ENCODE data around the gene GPR52.

Gene GPR52

DNA sequence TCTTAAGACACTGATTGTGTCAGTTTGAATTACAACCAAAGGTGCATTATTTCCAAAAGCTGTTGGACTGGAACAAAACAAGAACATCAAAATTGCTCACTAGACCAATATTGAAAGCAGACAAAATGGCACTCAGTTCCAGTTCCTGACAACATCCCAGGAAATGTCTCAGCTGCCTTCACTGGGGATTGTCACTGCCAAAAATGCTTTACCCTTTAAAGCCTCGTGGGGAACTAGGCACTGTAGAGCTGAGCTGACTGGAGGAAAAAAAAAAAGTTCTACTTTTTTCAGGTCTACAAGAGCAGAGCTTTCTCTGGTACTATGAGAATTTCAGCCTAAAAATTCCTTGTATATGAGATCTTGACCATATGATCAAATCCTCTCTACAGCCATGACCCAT lies 21.9 kb downstream of the GPR52 start:
- DNase-seq: no peak

DNA sequence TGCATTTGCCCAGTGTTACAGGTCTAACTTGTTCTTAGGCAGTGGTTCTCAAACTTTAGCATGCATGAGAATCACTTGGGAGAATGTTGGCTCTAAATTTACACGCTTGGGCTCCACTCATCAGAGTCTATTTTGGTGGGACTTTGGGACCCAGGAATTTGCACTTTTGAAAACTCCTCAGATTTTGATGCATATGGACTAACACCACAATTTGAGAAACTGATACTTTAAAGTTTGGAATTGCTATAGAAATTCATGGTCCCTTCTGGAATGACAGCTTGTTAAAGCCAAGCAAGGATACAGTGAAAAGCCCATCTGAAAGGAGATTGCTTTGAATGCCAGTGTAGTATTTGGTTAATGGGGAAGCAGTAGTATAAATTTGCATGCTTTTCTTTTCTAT lies 31.5 kb downstream of the GPR52 start:
- no peak for DNase-seq

- no peak for DNase-seq
Measured at GRCh38 chr1:174480324-174480723, 32.6 kb downstream of the GPR52 start.

GRCh38 chr1:174491606-174492005 lies 43.8 kb downstream of the GPR52 start:
- no peak for DNase-seq

DNA sequence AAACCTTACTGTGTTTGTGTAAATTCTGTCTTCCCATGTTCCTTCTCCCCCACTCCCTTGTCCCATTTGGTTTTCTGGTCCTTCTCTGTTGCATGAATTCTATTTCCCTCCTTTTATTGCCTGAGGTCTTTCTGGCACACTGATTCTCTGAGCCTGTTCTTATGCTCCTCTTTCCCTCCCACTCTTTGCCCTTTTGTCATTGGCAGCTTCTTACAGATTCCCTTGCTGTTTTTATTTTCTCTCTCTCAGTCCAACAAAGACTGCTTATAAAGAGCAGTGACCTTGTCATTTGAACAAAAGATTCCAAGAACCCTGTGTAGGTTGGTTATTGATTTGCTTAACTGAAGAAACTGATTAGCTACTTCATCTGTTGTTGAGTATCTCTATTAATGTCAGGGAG lies 49.7 kb downstream of the GPR52 start:
- DNase-seq: no peak

Data from femur (tissue), 1 donor.